Activated CD4-positive, alpha-beta memory T cell treated with anti-CD3 and anti-CD28 coated beads, Interleukin-2, amount 10 ng/mL, durations not matched to agents 7 days and 5 days (primary cell): Measurements from ENCODE around the gene ANKS6. TPM values are rescaled to one million over a fixed set of nuclear protein-coding genes. Genes with fewer than 3 reads are reported as not detected.

ENCODE experiments used
- CTCF ChIA-PET: fragments of 350-600 bp; sonication (Branson Sonifier 250); formaldehyde crosslinking; loops from one replicate; lab custom pipeline; 2021; ENCODE audit warnings: antibody characterized with exemption, inconsistent platforms; lab: Charles Lee
- POLR2A ChIA-PET: fragments of 350-600 bp; sonication (Branson Sonifier 250); formaldehyde crosslinking; loops from one replicate; lab custom pipeline; 2021; ENCODE audit warnings: antibody characterized with exemption; lab: Charles Lee
- DNase-seq: peaks from one replicate; pipeline ENCODE4 v3.0.0-alpha.2; 2020
- H3K27ac Mint-ChIP-seq: one replicate; pipeline ENCODE4 v1.8.0; 2021; ENCODE audit warnings: mild to moderate bottlenecking, mixed read lengths
- H3K27me3 Mint-ChIP-seq: one replicate; pipeline ENCODE4 v1.8.0; 2021; ENCODE audit warnings: mixed read lengths
- H3K36me3 Mint-ChIP-seq: one replicate; pipeline ENCODE4 v1.8.0; 2021; ENCODE audit warnings: low read depth, mixed read lengths
- H3K4me1 Mint-ChIP-seq: one replicate; pipeline ENCODE4 v1.8.0; 2021; ENCODE audit warnings: mixed read lengths
- H3K4me3 Mint-ChIP-seq: one replicate; pipeline ENCODE4 v1.8.0; 2021; ENCODE audit warnings: mild to moderate bottlenecking, mixed read lengths
- H3K9me3 Mint-ChIP-seq: one replicate; pipeline ENCODE4 v1.8.0; 2021; ENCODE audit warnings: mixed read lengths
- total RNA-seq, 2 experiments: library from RNA; stranded (reverse); gene quantifications; one replicate each; pipeline ENCODE4 v1.2.3, GENCODE V29; 2021

The ANKS6 gene
- total RNA-seq, 2 experiments from 2014 or later = 2.7 to 4.7 TPM

- H3K27ac Mint-ChIP-seq = no peak overlapping the region
- ChIA-PET CTCF (no interaction called here), POLR2A (no interaction called here)
- H3K27me3 Mint-ChIP-seq = peaks cover 69% of the 10 kb centered on the region
- H3K9me3 Mint-ChIP-seq = no peaks in the 10 kb centered on the region
- H3K36me3 Mint-ChIP-seq = no peaks in the 10 kb centered on the region
- DNase-seq = no peak
- H3K4me3 Mint-ChIP-seq = no peak overlapping the region
- peaks cover 3% of the 10 kb centered on the region for H3K4me1 Mint-ChIP-seq
Measured at GRCh38 chr9:98708103-98708932, 88.0 kb downstream of the ANKS6 start.

GRCh38 chr9:98707166-98708102 is 88.9 kb downstream of the ANKS6 start:
- no peak for DNase-seq
- no peaks in the 10 kb centered on the region for H3K9me3 Mint-ChIP-seq
- ChIA-PET CTCF (no interaction called here), POLR2A (no interaction called here)
- no peak overlapping the region for H3K4me3 Mint-ChIP-seq
- H3K36me3 Mint-ChIP-seq = no peaks in the 10 kb centered on the region
- peaks cover 3% of the 10 kb centered on the region for H3K4me1 Mint-ChIP-seq
- no peak overlapping the region for H3K27ac Mint-ChIP-seq
- H3K27me3 Mint-ChIP-seq = peaks cover 69% of the 10 kb centered on the region

DNA sequence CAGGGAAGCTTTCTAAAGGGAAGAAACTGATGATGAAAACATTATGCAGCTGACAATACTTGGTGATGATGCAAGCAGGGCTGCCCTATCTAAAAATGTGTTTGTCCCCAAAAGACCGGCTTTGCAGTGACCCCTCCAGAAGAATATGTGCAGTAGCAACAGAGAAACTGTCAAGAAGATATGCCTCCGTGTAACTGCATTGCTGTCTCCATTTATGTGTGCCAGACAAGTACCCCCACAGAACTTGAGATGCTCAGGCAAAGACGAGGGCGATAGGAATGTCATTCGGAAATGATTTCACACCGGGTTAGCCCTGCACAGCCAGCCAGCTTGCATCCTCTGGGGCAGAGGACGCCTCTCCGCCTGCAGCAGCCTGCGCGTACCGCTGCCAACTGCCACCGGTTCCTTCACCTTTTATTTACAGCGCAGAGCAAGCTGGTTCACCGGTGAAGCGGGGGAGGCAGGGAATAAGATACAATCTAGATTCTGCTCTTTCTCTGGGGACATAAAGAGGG is 89.6 kb downstream of the ANKS6 start:
- ChIA-PET CTCF (interaction anchor here (0.6 to 1.3 kb wide), 2 partner anchors 82 to 170 kb away, joined by 3 to 4 read pairs; no protein-coding TSS in a partner anchor), POLR2A (no interaction called here)
- H3K4me3 Mint-ChIP-seq = no peak overlapping the region
- H3K27me3 Mint-ChIP-seq = peaks cover 68% of the 10 kb centered on the region
- no peak for DNase-seq
- H3K9me3 Mint-ChIP-seq = no peaks in the 10 kb centered on the region
- no peak overlapping the region for H3K27ac Mint-ChIP-seq
- H3K4me1 Mint-ChIP-seq = peaks cover 3% of the 10 kb centered on the region
- no peaks in the 10 kb centered on the region for H3K36me3 Mint-ChIP-seq

GRCh38 chr9:98702835-98703380 is 93.4 kb downstream of the ANKS6 start:
- no peaks in the 10 kb centered on the region for H3K36me3 Mint-ChIP-seq
- no peaks in the 10 kb centered on the region for H3K4me1 Mint-ChIP-seq
- H3K27ac Mint-ChIP-seq = no peak overlapping the region
- H3K4me3 Mint-ChIP-seq = no peak overlapping the region
- ChIA-PET POLR2A (no interaction called here), CTCF (no interaction called here)
- DNase-seq = no peak
- H3K27me3 Mint-ChIP-seq = peaks cover 52% of the 10 kb centered on the region
- H3K9me3 Mint-ChIP-seq = no peaks in the 10 kb centered on the region

DNA sequence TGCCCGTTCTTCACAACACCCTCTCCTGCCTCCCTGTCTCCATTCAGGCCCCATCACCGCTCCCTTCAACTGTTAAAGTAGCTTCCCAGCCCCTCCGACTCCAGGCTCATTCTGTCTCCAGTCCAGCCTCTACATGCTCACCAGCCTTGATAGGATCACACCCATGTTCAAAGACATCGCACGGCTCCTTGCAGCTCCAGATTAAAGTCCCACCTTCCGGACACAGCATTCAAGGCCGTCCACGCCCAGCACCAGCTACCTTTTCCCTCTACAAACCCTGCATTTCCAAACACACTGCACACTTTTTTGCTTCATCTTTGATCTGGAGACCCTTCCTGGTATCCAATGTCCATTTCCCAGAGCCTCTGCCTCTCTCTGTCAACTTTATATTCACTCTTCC is 94.0 kb downstream of the ANKS6 start:
- ChIA-PET POLR2A (no interaction called here), CTCF (no interaction called here)
- peaks cover 50% of the 10 kb centered on the region for H3K27me3 Mint-ChIP-seq
- H3K36me3 Mint-ChIP-seq = no peaks in the 10 kb centered on the region
- DNase-seq = no peak
- H3K27ac Mint-ChIP-seq = no peak overlapping the region
- no peaks in the 10 kb centered on the region for H3K9me3 Mint-ChIP-seq
- H3K4me3 Mint-ChIP-seq = no peak overlapping the region
- H3K4me1 Mint-ChIP-seq = no peaks in the 10 kb centered on the region

GRCh38 chr9:98701576-98701975 is 94.8 kb downstream of the ANKS6 start:
- Mint-ChIP-seq H3K27ac (no peak overlapping the region), H3K4me3 (no peak overlapping the region), H3K36me3 (no peaks in the 10 kb centered on the region), H3K9me3 (no peaks in the 10 kb centered on the region), H3K4me1 (no peaks in the 10 kb centered on the region), H3K27me3 (peaks cover 43% of the 10 kb centered on the region)
- DNase-seq = no peak
- ChIA-PET CTCF (no interaction called here), POLR2A (no interaction called here)

DNA sequence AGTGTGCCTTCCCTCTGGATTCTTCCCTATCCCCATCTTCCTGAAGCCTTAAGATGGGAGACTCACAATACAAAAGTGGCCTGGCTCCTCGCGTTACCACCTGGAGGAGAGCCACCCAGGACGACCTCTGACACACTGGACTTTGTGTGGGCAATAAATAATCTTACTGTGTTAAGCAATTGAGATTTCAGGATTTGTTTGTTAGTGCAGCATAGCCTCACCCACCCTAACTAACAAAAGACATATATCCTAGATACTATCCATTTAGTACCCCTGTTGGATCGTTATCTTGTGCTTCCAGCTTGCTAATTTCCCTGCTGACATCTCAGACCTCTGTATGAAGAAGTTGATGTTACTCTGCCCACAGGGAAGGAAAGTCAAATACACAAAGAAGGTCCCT is 95.6 kb downstream of the ANKS6 start:
- DNase-seq = no peak
- Mint-ChIP-seq H3K27me3 (peaks cover 35% of the 10 kb centered on the region), H3K36me3 (no peaks in the 10 kb centered on the region), H3K4me3 (no peak overlapping the region), H3K9me3 (no peaks in the 10 kb centered on the region), H3K27ac (no peak overlapping the region), H3K4me1 (no peaks in the 10 kb centered on the region)
- ChIA-PET CTCF (no interaction called here), POLR2A (no interaction called here)

GRCh38 chr9:98698856-98699255 is 97.5 kb downstream of the ANKS6 start:
- Mint-ChIP-seq H3K27ac (no peak overlapping the region), H3K4me1 (no peaks in the 10 kb centered on the region), H3K9me3 (no peaks in the 10 kb centered on the region), H3K27me3 (peaks cover 17% of the 10 kb centered on the region), H3K36me3 (no peaks in the 10 kb centered on the region), H3K4me3 (no peak overlapping the region)
- ChIA-PET CTCF (no interaction called here), POLR2A (no interaction called here)
- DNase-seq = no peak

DNA sequence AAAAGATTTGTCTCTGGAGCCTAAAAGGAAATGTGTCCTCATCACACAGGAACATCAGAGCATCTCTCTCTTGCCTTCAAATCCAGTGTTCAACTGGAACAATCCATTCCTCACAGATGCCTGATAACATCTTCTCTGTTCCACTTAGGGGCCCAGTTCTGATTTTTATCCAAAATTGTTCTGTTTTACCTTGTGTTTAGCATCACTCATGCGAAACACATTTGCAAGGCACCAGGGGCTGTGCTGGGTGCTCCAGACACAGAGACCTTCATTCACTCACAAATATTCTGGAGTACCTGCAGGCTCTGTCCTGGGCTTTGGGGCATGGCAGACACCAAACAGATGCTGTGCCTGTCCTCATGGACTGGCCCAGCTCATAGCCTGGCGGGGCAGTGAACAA is 101.4 kb downstream of the ANKS6 start:
- no peak overlapping the region for H3K27ac Mint-ChIP-seq
- no peaks in the 10 kb centered on the region for H3K36me3 Mint-ChIP-seq
- POLR2A ChIA-PET = no interaction called here
- CTCF ChIA-PET = no interaction called here
- H3K4me1 Mint-ChIP-seq = no peaks in the 10 kb centered on the region
- no peak overlapping the region for H3K4me3 Mint-ChIP-seq
- peaks cover 7% of the 10 kb centered on the region for H3K27me3 Mint-ChIP-seq
- DNase-seq = no peak
- no peaks in the 10 kb centered on the region for H3K9me3 Mint-ChIP-seq

DNA sequence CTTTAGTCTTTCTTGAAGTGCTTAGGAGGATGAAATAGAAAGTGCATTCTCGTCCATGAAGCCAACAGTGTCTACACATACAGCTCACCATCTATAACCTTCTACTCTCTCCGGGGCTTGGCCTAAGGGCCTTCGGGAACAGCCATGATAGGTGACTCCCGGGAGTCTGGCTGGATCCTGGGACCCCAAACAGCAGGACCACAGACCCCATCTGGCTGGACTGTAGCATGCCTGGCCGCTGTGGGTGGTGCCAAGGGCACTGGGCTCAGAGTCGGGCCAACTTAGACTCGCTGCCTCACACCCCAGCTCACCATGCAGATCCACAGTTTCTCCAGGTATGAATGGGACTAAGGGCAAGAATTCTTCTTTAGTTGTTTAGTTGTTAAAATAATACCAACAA is 104.0 kb downstream of the ANKS6 start:
- H3K4me1 Mint-ChIP-seq = no peaks in the 10 kb centered on the region
- H3K27me3 Mint-ChIP-seq = peaks cover 5% of the 10 kb centered on the region
- no peaks in the 10 kb centered on the region for H3K36me3 Mint-ChIP-seq
- ChIA-PET POLR2A (no interaction called here), CTCF (no interaction called here)
- H3K4me3 Mint-ChIP-seq = no peak overlapping the region
- H3K9me3 Mint-ChIP-seq = no peaks in the 10 kb centered on the region
- no peak overlapping the region for H3K27ac Mint-ChIP-seq
- DNase-seq = no peak

DNA sequence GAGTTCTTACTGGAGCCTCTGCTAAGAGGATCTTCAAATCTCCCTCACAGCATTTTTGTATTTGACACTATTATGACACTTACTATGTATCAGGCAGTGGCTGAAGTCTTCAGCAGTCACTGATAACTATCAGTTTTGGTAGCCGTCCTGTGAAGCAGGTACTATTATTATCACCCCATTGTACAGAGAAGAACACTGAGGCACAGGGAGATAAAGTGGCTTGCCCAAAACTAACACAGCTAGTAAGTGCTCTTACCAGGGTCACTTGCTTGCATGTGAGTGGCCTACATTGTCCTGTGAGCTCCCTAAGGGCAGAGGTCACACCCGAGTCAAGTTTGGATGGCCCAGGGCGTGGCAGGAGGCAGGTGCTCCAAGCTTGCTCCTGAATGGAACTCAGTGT is 104.5 kb downstream of the ANKS6 start:
- ChIA-PET CTCF (no interaction called here), POLR2A (no interaction called here)
- H3K27me3 Mint-ChIP-seq = peaks cover 5% of the 10 kb centered on the region
- no peak overlapping the region for H3K27ac Mint-ChIP-seq
- H3K36me3 Mint-ChIP-seq = no peaks in the 10 kb centered on the region
- no peak overlapping the region for H3K4me3 Mint-ChIP-seq
- no peak for DNase-seq
- peaks cover 1% of the 10 kb centered on the region for H3K4me1 Mint-ChIP-seq
- H3K9me3 Mint-ChIP-seq = no peaks in the 10 kb centered on the region

DNA sequence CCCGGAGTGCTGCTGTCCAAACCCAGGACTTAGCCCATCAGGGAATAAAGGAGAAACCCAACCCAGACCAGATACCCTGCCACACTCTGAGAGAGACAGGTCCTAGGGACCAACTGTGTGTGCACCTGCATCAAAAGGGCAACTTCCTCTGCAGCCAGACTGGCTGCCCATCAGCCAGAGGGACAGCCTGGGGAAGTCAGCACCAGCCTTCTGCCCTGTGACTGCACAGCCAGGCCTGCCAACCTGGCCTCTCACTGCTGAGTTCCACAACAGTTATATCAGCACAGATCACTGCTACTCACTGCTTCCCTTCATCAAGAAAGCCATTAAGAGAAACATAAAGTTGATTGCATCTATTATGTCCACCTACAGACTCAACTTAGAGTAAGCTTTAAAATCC is 105.7 kb downstream of the ANKS6 start:
- no peaks in the 10 kb centered on the region for H3K36me3 Mint-ChIP-seq
- peaks cover 4% of the 10 kb centered on the region for H3K4me1 Mint-ChIP-seq
- POLR2A ChIA-PET = no interaction called here
- no peak overlapping the region for H3K4me3 Mint-ChIP-seq
- no peak for DNase-seq
- CTCF ChIA-PET = no interaction called here
- H3K9me3 Mint-ChIP-seq = no peaks in the 10 kb centered on the region
- H3K27me3 Mint-ChIP-seq = peaks cover 5% of the 10 kb centered on the region
- no peak overlapping the region for H3K27ac Mint-ChIP-seq
